H1 (cell line): Measurements from ENCODE around the gene CCDC178. TPM values are rescaled to one million over a fixed set of nuclear protein-coding genes. Genes with fewer than 3 reads are reported as not detected.

Source experiments
- CTCF ChIA-PET: fragments of 300-600 bp; sonication (Branson Sonifier 250); formaldehyde crosslinking; loops from one replicate; lab custom pipeline; 2021; ENCODE audit not compliant: partially characterized antibody; lab: Charles Lee
- POLR2A ChIA-PET: fragments of 300-600 bp; sonication (Branson Sonifier 250); formaldehyde crosslinking; loops from one replicate; lab custom pipeline; 2021; ENCODE audit warnings: inconsistent platforms; ENCODE audit not compliant: partially characterized antibody; lab: Charles Lee
- DNase-seq, 2 experiments: peaks; one replicate each; pipeline versions ENCODE4 v3.0.0 to v3.0.0-alpha.2; 2010 to 2022; ENCODE audit warnings: low spot score in 2 of 2, low read depth in 1 of 2, mixed read lengths in 1 of 2
- FAIRE-seq: peaks from 2 replicates; lab custom pipeline; 2011; peaks lifted over from hg19 to GRCh38; lab: Jason Lieb, UNC
- H2AFZ ChIP-seq: 2 replicates; pipeline ENCODE4 v1.8.1; 2012; ENCODE audit warnings: low read length, inconsistent platforms
- H2AK5ac ChIP-seq: 2 replicates; pipeline ENCODE4 v1.6.1; 2013; ENCODE audit warnings: low read depth, low read length
- H2BK120ac ChIP-seq: replicated peaks from 2 replicates; pipeline ENCODE3; 2013; ENCODE audit warnings: low read depth, low read length, inconsistent platforms
- H2BK12ac ChIP-seq: 2 replicates; pipeline ENCODE4 v1.6.1; 2013; ENCODE audit warnings: low read depth, low read length
- H2BK15ac ChIP-seq: 2 replicates; pipeline ENCODE4 v1.6.1; 2013; ENCODE audit warnings: low read length
- H2BK20ac ChIP-seq: 2 replicates; pipeline ENCODE4 v1.6.1; 2013; ENCODE audit warnings: low read length
- H2BK5ac ChIP-seq: 2 replicates; pipeline ENCODE4 v1.6.1; 2013; ENCODE audit warnings: low read depth, low read length
- H3K14ac ChIP-seq: 2 replicates; pipeline ENCODE4 v1.6.1; 2013; ENCODE audit warnings: inconsistent platforms; ENCODE audit not compliant: insufficient read length
- H3K18ac ChIP-seq: 2 replicates; pipeline ENCODE4 v1.6.1; 2013; ENCODE audit warnings: low read length; ENCODE audit errors: extremely low read depth
- H3K23ac ChIP-seq: 2 replicates; pipeline ENCODE4 v1.6.1; 2013; ENCODE audit warnings: inconsistent platforms; ENCODE audit not compliant: insufficient read length
- H3K23me2 ChIP-seq: 2 replicates; pipeline ENCODE4 v1.6.1; 2013; ENCODE audit warnings: low read depth, low read length
- H3K27ac ChIP-seq: 2 replicates; pipeline ENCODE4 v1.6.1; 2011; ENCODE audit warnings: low read depth, low read length, inconsistent platforms
- H3K27me3 ChIP-seq, 4 experiments: replicated peaks in 1 of 4; 1 replicate in 1 of 4; 2 replicates in 3 of 4; pipeline versions ENCODE4 v1.6.1 to v1.8.1; 2011 to 2013; ENCODE audit warnings: low read length in 3 of 4, mild to moderate bottlenecking in 3 of 4, inconsistent platforms in 2 of 4, mixed read lengths in 2 of 4, moderate library complexity in 1 of 4; ENCODE audit not compliant: control insufficient read depth in 3 of 4, insufficient read depth in 3 of 4; ENCODE audit errors: extremely low read depth in 1 of 4
- H3K36me3 ChIP-seq, 4 experiments: 2 replicates each; pipeline versions ENCODE4 v1.6.1 to v1.8.1; 2011 to 2013; ENCODE audit warnings: mild to moderate bottlenecking in 4 of 4, low read length in 3 of 4, moderate library complexity in 2 of 4, control low read depth in 1 of 4, inconsistent platforms in 1 of 4; ENCODE audit not compliant: insufficient read depth in 4 of 4, control insufficient read depth in 2 of 4
- H3K4ac ChIP-seq: replicated peaks from 2 replicates; pipeline ENCODE3; 2013; ENCODE audit warnings: low read length, low read depth, mixed read lengths, inconsistent platforms; ENCODE audit not compliant: insufficient read length
- H3K4me1 ChIP-seq, 4 experiments: replicated peaks in 1 of 4; 1 replicate in 1 of 4; 2 replicates in 3 of 4; pipeline versions ENCODE4 v1.6.1 to v1.8.1; 2011 to 2013; ENCODE audit warnings: low read length in 3 of 4, inconsistent platforms in 2 of 4, mixed read lengths in 1 of 4; ENCODE audit not compliant: insufficient read depth in 4 of 4, control insufficient read depth in 3 of 4
- H3K4me2 ChIP-seq, 2 experiments: 2 replicates each; pipeline versions ENCODE4 v1.6.1 to v1.8.1; 2011 to 2013; ENCODE audit warnings: low read depth in 2 of 2, low read length in 2 of 2, control low read depth in 1 of 2, inconsistent platforms in 1 of 2, mild to moderate bottlenecking in 1 of 2; ENCODE audit not compliant: insufficient read depth in 1 of 2
- H3K4me3 ChIP-seq, 4 experiments: fragments of 200-600, 300-600 bp in 1 of 4; sonication (generic), shearing (Covaris generic), sonication (Bioruptor Twin) in 1 of 4; 2 replicates each; pipeline versions ENCODE4 v1.5.1 to v1.8.1; 2011 to 2016; ENCODE audit warnings: low read length in 4 of 4, low read depth in 3 of 4, control low read depth in 2 of 4, inconsistent platforms in 2 of 4, mild to moderate bottlenecking in 2 of 4, mixed read lengths in 1 of 4, moderate library complexity in 1 of 4; ENCODE audit not compliant: insufficient read depth in 2 of 4; ENCODE audit errors: extremely low read depth in 1 of 4
- H3K56ac ChIP-seq: replicated peaks from 2 replicates; pipeline ENCODE3; 2013; ENCODE audit warnings: low read depth, mild to moderate bottlenecking, mixed read lengths, low read length, inconsistent platforms; ENCODE audit not compliant: insufficient read length
- H3K79me1 ChIP-seq: 2 replicates; pipeline ENCODE4 v1.6.1; 2013; ENCODE audit warnings: low read depth, low read length, control low read depth
- H3K79me2 ChIP-seq, 2 experiments: 2 replicates each; pipeline versions ENCODE4 v1.6.1 to v1.8.1; 2012 to 2013; ENCODE audit warnings: low read length in 2 of 2, mild to moderate bottlenecking in 2 of 2, inconsistent platforms in 1 of 2; ENCODE audit not compliant: insufficient read depth in 2 of 2, control insufficient read depth in 1 of 2
- H3K9ac ChIP-seq, 4 experiments: replicated peaks in 1 of 4; 1 replicate in 1 of 4; 2 replicates in 3 of 4; pipeline versions ENCODE4 v1.6.1 to v1.8.1; 2011 to 2013; ENCODE audit warnings: low read depth in 3 of 4, low read length in 3 of 4, control low read depth in 2 of 4, mild to moderate bottlenecking in 2 of 4, moderate library complexity in 2 of 4, inconsistent platforms in 1 of 4; ENCODE audit errors: extremely low read depth in 1 of 4
- H3K9me3 ChIP-seq, 2 experiments: 2 replicates each; pipeline versions ENCODE4 v1.6.1 to v1.8.1; 2012 to 2013; ENCODE audit warnings: mild to moderate bottlenecking in 2 of 2, moderate library complexity in 2 of 2, control low read depth in 1 of 2, inconsistent platforms in 1 of 2, low read depth in 1 of 2, low read length in 1 of 2, mixed read lengths in 1 of 2; ENCODE audit not compliant: insufficient read depth in 2 of 2
- H4K20me1 ChIP-seq, 2 experiments: replicated peaks in 1 of 2; 2 replicates each; pipeline versions ENCODE3 to v1.8.1; 2011 to 2013; ENCODE audit warnings: inconsistent platforms in 2 of 2, low read length in 2 of 2, mild to moderate bottlenecking in 1 of 2; ENCODE audit not compliant: insufficient read depth in 2 of 2, control insufficient read depth in 1 of 2
- H4K5ac ChIP-seq: 2 replicates; pipeline ENCODE4 v1.6.1; 2013; ENCODE audit warnings: low read length, low read depth, mixed read lengths, inconsistent platforms; ENCODE audit not compliant: insufficient read length
- H4K8ac ChIP-seq: 2 replicates; pipeline ENCODE4 v1.8.0; 2013; ENCODE audit warnings: mild to moderate bottlenecking, moderate library complexity, low read length, inconsistent platforms; ENCODE audit not compliant: insufficient read depth; ENCODE audit errors: extremely low read depth
- H4K91ac ChIP-seq: replicated peaks from 2 replicates; pipeline ENCODE3; 2013; ENCODE audit warnings: low read length, mixed read lengths, inconsistent platforms; ENCODE audit not compliant: insufficient read length
- ASH2L ChIP-seq: fragments of 200-600, 300-600 bp; sonication (generic); IDR thresholded peaks from one replicate; pipeline ENCODE4 v1.7.1; 2017; ENCODE audit warnings: low read length
- BCL11A ChIP-seq, 2 experiments: IDR thresholded peaks; one replicate each; pipeline ENCODE4 v1.6.1; 2011; ENCODE audit warnings: low read depth in 2 of 2, low read length in 2 of 2, mild to moderate bottlenecking in 2 of 2
- CREB1 ChIP-seq: IDR thresholded peaks from 2 replicates; pipeline ENCODE4 v1.6.1; 2012; ENCODE audit warnings: inconsistent platforms
- CTBP2 ChIP-seq: IDR thresholded peaks from 2 replicates; pipeline ENCODE4 v1.7.0; 2011; ENCODE audit warnings: borderline replicate concordance, mild to moderate bottlenecking, moderate library complexity, mixed read lengths, low read length; ENCODE audit not compliant: insufficient read depth, insufficient read length
- FOSL1 ChIP-seq: IDR thresholded peaks from 2 replicates; pipeline ENCODE4 v1.6.1; 2011; ENCODE audit warnings: mild to moderate bottlenecking, low read depth, low read length, moderate library complexity; ENCODE audit not compliant: insufficient read depth
- KDM5A ChIP-seq: fragments of 200-600 bp; IDR thresholded peaks from 2 replicates; pipeline ENCODE4 v1.7.1; 2012; ENCODE audit warnings: mild to moderate bottlenecking, low read length, inconsistent platforms, mixed read lengths
- MAFK ChIP-seq: IDR thresholded peaks from 2 replicates; pipeline ENCODE4 v1.6.1; 2012; ENCODE audit warnings: low read depth, mild to moderate bottlenecking, improper control_type of control experiment, low read length
- POLR2A ChIP-seq, 2 experiments: IDR thresholded peaks; 1 replicate in 1 of 2; 2 replicates in 1 of 2; pipeline ENCODE4 v1.6.1; 2011; ENCODE audit warnings: low read depth in 2 of 2, low read length in 2 of 2, mild to moderate bottlenecking in 2 of 2; ENCODE audit errors: control extremely low read depth in 1 of 2
- POLR2AphosphoS5 ChIP-seq: IDR thresholded peaks from 2 replicates; pipeline ENCODE4 v1.6.1; 2011; ENCODE audit warnings: low read depth, low read length
- TAF1 ChIP-seq: IDR thresholded peaks from 2 replicates; pipeline ENCODE4 v1.6.1; 2011; ENCODE audit warnings: mild to moderate bottlenecking, low read depth, low read length
- TAF7 ChIP-seq: optimal IDR thresholded peaks from 2 replicates; pipeline ENCODE3; 2011; ENCODE audit warnings: low read depth, mild to moderate bottlenecking, inconsistent platforms, low read length, moderate library complexity, borderline replicate concordance
- TBP ChIP-seq: IDR thresholded peaks from 2 replicates; pipeline ENCODE4 v1.6.1; 2011; ENCODE audit warnings: low read depth, low read length, improper control_type of control experiment
- YY1 ChIP-seq: IDR thresholded peaks from 2 replicates; pipeline ENCODE4 v1.6.1; 2011; ENCODE audit warnings: low read depth, mild to moderate bottlenecking, low read length
- WGBS, 2 experiments: shearing (Covaris generic) in 1 of 2; methylation state at CpG; one replicate each; pipeline versions ENCODE4 v1.1.6 to v1.1.7; 2013 to 2015; ENCODE audit warnings: low lambda C conversion rate in 2 of 2, mixed read lengths in 2 of 2, inconsistent platforms in 1 of 2, low coverage in 1 of 2, missing lambda C conversion rate in 1 of 2; ENCODE audit not compliant: insufficient replicate concordance in 2 of 2, insufficient coverage in 1 of 2, insufficient read length in 1 of 2; ENCODE audit errors: extremely low coverage in 1 of 2, missing lambda C conversion rate in 1 of 2; 5-methylcytosine and 5-hydroxymethylcytosine counted together
- polyA plus RNA-seq, 7 experiments: library from polyadenylated mRNA; depleted of rRNA in 3 of 7; stranded (reverse) in 5 of 7; unstranded in 2 of 7; fragments of >200 nt in 5 of 7; fragments of 200-250 nt in 2 of 7; gene quantifications; 1 replicate in 5 of 7; 2 replicates in 1 of 7; 4 replicates in 1 of 7; pipeline versions ENCODE4 v1.2.1 to v1.2.3, GENCODE V29; 2011 to 2013; ENCODE audit warnings: missing spikeins in 2 of 7, mixed read lengths in 2 of 7
- total RNA-seq: library from RNA; stranded (reverse); fragmentation: NEBNext Ultra II Directional; extraction: Animal tissue kit (Norgen Biotek cat#: 25700); gene quantifications from 2 replicates; pipeline ENCODE4 v1.2.1, GENCODE V29; 2021

Gene CCDC178
- total and polyA plus RNA-seq, 2 of the 8 experiments (the other 6 are each of a cell fraction or from before 2014, with no cell fraction given): not detected

GRCh38 chr18:33052886-33053285, 387.6 kb downstream of the CCDC178 start:
- Histone ChIP-seq H2AK5ac (no peak overlapping the region), H3K4me2 (no peak overlapping the region), H2BK15ac (no peak overlapping the region), H3K36me3 (no peaks in the 10 kb centered on the region), H3K18ac (no peak overlapping the region), H2AFZ (no peak overlapping the region), H3K23ac (no peak overlapping the region), H3K4me1 (no peaks in the 10 kb centered on the region), H3K27ac (no peak overlapping the region), H2BK5ac (no peak overlapping the region), H2BK120ac (no peak overlapping the region), H3K79me1 (no peaks in the 10 kb centered on the region), H3K9me3 (no peaks in the 10 kb centered on the region), H4K20me1 (no peaks in the 10 kb centered on the region), H3K4ac (no peak overlapping the region), H3K14ac (no peak overlapping the region), H3K56ac (no peak overlapping the region), H3K9ac (no peak overlapping the region), H2BK20ac (no peak overlapping the region), H4K91ac (no peak overlapping the region), H3K79me2 (no peaks in the 10 kb centered on the region), H2BK12ac (no peak overlapping the region), H4K5ac (no peak overlapping the region), H3K27me3 (no peaks in the 10 kb centered on the region), H3K23me2 (no peaks in the 10 kb centered on the region), H4K8ac (no peak overlapping the region), H3K4me3 (no peak overlapping the region)
- 96% methylated on average over 2 of the region's 2 CpGs; no CpG with 5 or more reads in 1 of the 2 experiments for WGBS, 2 experiments
- CTCF ChIA-PET: interaction anchor here (1.1 kb wide), 1 partner anchor 132 kb away, joined by 4 read pairs; no protein-coding TSS in a partner anchor
- no peak for FAIRE-seq
- TF ChIP-seq YY1 (no peak), FOSL1 (no peak), BCL11A (IDR thresholded peaks at IDR 0.05; ENCODE audit: low read depth in 2 of 2, low read length in 2 of 2) (no peak), CREB1 (no peak), POLR2AphosphoS5 (no peak), TAF7 (no peak), MAFK (no peak), TBP (no peak), ASH2L (no peak), TAF1 (no peak), POLR2A (IDR thresholded peaks at IDR 0.05; ENCODE audit: control extremely low read depth in 1 of 2, low read depth in 2 of 2, low read length in 2 of 2) (no peak), CTBP2 (no peak), KDM5A (no peak)
- POLR2A ChIA-PET: no interaction called here
- no peak for DNase-seq
